HepG2 (cell line): ENCODE measurements around the gene VAMP5. TPM values are rescaled to one million over a fixed set of nuclear protein-coding genes. Genes with fewer than 3 reads are reported as not detected.

Experiments
- ARHGAP35 ChIP-seq: sonication (generic); formaldehyde crosslinking; IDR thresholded peaks from 2 replicates; pipeline ENCODE4 v1.9.0; 2022; ENCODE audit warnings: mild to moderate bottlenecking, inconsistent platforms, moderate library complexity, missing genetic modification reagents, borderline replicate concordance
- HINFP ChIP-seq: sonication (generic); formaldehyde crosslinking; IDR thresholded peaks from 2 replicates; pipeline ENCODE4 v1.4.0; 2020; ENCODE audit warnings: low read depth, mild to moderate bottlenecking, missing genetic modification reagents
- MAF1 ChIP-seq: sonication (generic); formaldehyde crosslinking; IDR thresholded peaks from 2 replicates; pipeline ENCODE4 v1.5.0; 2020; ENCODE audit warnings: missing genetic modification reagents, borderline replicate concordance
- PRDM10 ChIP-seq: sonication (generic); formaldehyde crosslinking; IDR thresholded peaks from 2 replicates; pipeline ENCODE4 v1.4.0; 2020; ENCODE audit warnings: low read depth, missing genetic modification reagents
- RAD51 ChIP-seq: fragments of 450-650 bp; IDR thresholded peaks from 2 replicates; pipeline ENCODE4 v1.6.1; 2016; ENCODE audit warnings: borderline replicate concordance
- STAT6 ChIP-seq: sonication (generic); formaldehyde crosslinking; IDR thresholded peaks from 2 replicates; pipeline ENCODE4 v1.4.0; 2020; ENCODE audit warnings: missing genetic modification reagents, mild to moderate bottlenecking, borderline replicate concordance
- ZBTB40 ChIP-seq, 2 experiments: fragments of 450-650 bp in 1 of 2; sonication (generic) in 1 of 2; formaldehyde crosslinking in 1 of 2; IDR thresholded peaks; 2 replicates each; pipeline versions ENCODE4 v1.6.1 to v1.8.0; 2016 to 2022; ENCODE audit warnings: antibody characterized with exemption in 1 of 2, mild to moderate bottlenecking in 1 of 2, missing genetic modification reagents in 1 of 2
- ZNF546 ChIP-seq: sonication (generic); formaldehyde crosslinking; conservative IDR thresholded peaks from 2 replicates; pipeline ENCODE4 v1.8.1; 2023; ENCODE audit warnings: mild to moderate bottlenecking, missing genetic modification reagents
- ZNF552 ChIP-seq: sonication (generic); formaldehyde crosslinking; IDR thresholded peaks from 2 replicates; pipeline ENCODE4 v1.9.0; 2022; ENCODE audit warnings: missing genetic modification reagents, mild to moderate bottlenecking, borderline replicate concordance
- ZSCAN25 ChIP-seq: sonication (generic); formaldehyde crosslinking; IDR thresholded peaks from 2 replicates; pipeline ENCODE4 v1.8.0; 2022; ENCODE audit warnings: mild to moderate bottlenecking, missing genetic modification reagents
- polyA plus RNA-seq, 8 experiments: library from polyadenylated mRNA; depleted of rRNA in 3 of 8; stranded (reverse) in 7 of 8; unstranded in 1 of 8; fragments of >200 nt; fragmentation: Illumina TruSeq in 4 of 8; extraction: Trizol in 4 of 8; gene quantifications; 2 replicates each; pipeline versions ENCODE4 v1.2.1 to v1.2.3, GENCODE V29; 2011 to 2016; ENCODE audit warnings: low read depth in 4 of 8, missing spikeins in 1 of 8, mixed read lengths in 1 of 8; ENCODE audit not compliant: insufficient read depth in 1 of 8
- total RNA-seq, 5 experiments: library from RNA; depleted of rRNA; stranded (reverse); fragments of >200 nt; fragmentation: Illumina TruSeq; extraction: Trizol; gene quantifications; 2 replicates each; pipeline ENCODE4 v1.2.3, GENCODE V29; 2016; ENCODE audit warnings: low read depth in 1 of 5

VAMP5 gene
- total and polyA plus RNA-seq, 2 of the 13 experiments (the other 11 are each of a cell fraction or from before 2014, with no cell fraction given), result 7.2 to 56.7 TPM

GRCh38 chr2:85602476-85603234 is 18.4 kb downstream of the VAMP5 start, which contains the start of gene TMEM150A (continued):
- TF ChIP-seq PRDM10 (CRISPR knock-in tag), result no peak
- TF ChIP-seq HINFP (CRISPR knock-in tag), result no peak
- TF ChIP-seq ZNF552 (CRISPR knock-in tag), result no peak
- no peak for TF ChIP-seq ARHGAP35 (CRISPR knock-in tag)
- TF ChIP-seq ZSCAN25 (CRISPR knock-in tag), result 0 out of 2 replicates have a peak, but pooled peaks have one; percentile 21
- no peak for TF ChIP-seq STAT6 (CRISPR knock-in tag)
- TF ChIP-seq RAD51, result no peak
- no peak; the same call in 1 of the 2 replicates for TF ChIP-seq ZNF546 (CRISPR knock-in tag)
- TF ChIP-seq MAF1 (CRISPR knock-in tag), result no peak
- TF ChIP-seq ZBTB40 (IDR thresholded peaks at IDR 0.05), result no peak
- TF ChIP-seq ZBTB40 (CRISPR knock-in tag; IDR thresholded peaks at IDR 0.05), result no peak
